CD14-positive monocyte (primary cell): Measurements from ENCODE around the gene RBM15. TPM values are rescaled to one million over a fixed set of nuclear protein-coding genes. Genes with fewer than 3 reads are reported as not detected.

Source experiments
- DNase-seq, 3 donors: peaks; one replicate each; pipeline ENCODE4 v3.0.0-alpha.2; 2011 to 2022
- H2AFZ ChIP-seq: 2 replicates; pipeline ENCODE4 v1.6.0; 2012; ENCODE audit warnings: mild to moderate bottlenecking, low read depth, low read length, inconsistent platforms; ENCODE audit not compliant: insufficient read depth, poor library complexity, severe bottlenecking
- H3K27ac ChIP-seq, 2 donors: 1 replicate in 1 of 2; 2 replicates in 1 of 2; pipeline ENCODE4 v1.5.1; 2012 to 2013; ENCODE audit warnings: low read length in 2 of 2, control low read depth in 1 of 2, inconsistent platforms in 1 of 2, low read depth in 1 of 2, mild to moderate bottlenecking in 1 of 2
- H3K27me3 ChIP-seq, 2 donors: one replicate each; pipeline versions ENCODE4 v1.6.0 to v1.6.1; 2011 to 2013; ENCODE audit warnings: low read length in 2 of 2; ENCODE audit not compliant: control insufficient read depth in 2 of 2, insufficient read depth in 2 of 2
- H3K36me3 ChIP-seq, 2 donors: replicated peaks in 1 of 2; 1 replicate in 1 of 2; 2 replicates in 1 of 2; pipeline versions ENCODE4 v1.5.1 to v1.6.1; 2012 to 2013; ENCODE audit warnings: low read length in 2 of 2, control low read depth in 1 of 2, inconsistent platforms in 1 of 2, mild to moderate bottlenecking in 1 of 2; ENCODE audit not compliant: insufficient read depth in 2 of 2, control insufficient read depth in 1 of 2
- H3K4me1 ChIP-seq, 2 donors: 1 replicate in 1 of 2; 2 replicates in 1 of 2; pipeline versions ENCODE4 v1.5.1 to v1.6.1; 2012 to 2013; ENCODE audit warnings: low read length in 2 of 2, control low read depth in 1 of 2, inconsistent platforms in 1 of 2, mild to moderate bottlenecking in 1 of 2, moderate library complexity in 1 of 2; ENCODE audit not compliant: insufficient read depth in 2 of 2, control insufficient read depth in 1 of 2
- H3K4me2 ChIP-seq: replicated peaks from 2 replicates; pipeline ENCODE3; 2012; ENCODE audit warnings: low read length, moderate library complexity, mild to moderate bottlenecking; ENCODE audit not compliant: poor library complexity, severe bottlenecking; ENCODE audit errors: extremely low read depth
- H3K4me3 ChIP-seq, 3 experiments: fragments of 200-600 bp in 1 of 3; sonication (generic) in 1 of 3; replicated peaks in 1 of 3; 1 replicate in 2 of 3; 2 replicates in 1 of 3; pipeline ENCODE4 v1.5.1; 2011 to 2013; ENCODE audit warnings: low read length in 3 of 3, mild to moderate bottlenecking in 3 of 3, control low read depth in 2 of 3, low read depth in 2 of 3, inconsistent platforms in 1 of 3, moderate library complexity in 1 of 3
- H3K79me2 ChIP-seq: 2 replicates; pipeline ENCODE4 v1.6.0; 2012; ENCODE audit warnings: mild to moderate bottlenecking, control low read depth, inconsistent platforms, low read length, moderate library complexity; ENCODE audit not compliant: insufficient read depth
- H3K9ac ChIP-seq: 2 replicates; pipeline ENCODE4 v1.6.0; 2017; ENCODE audit warnings: low read length, mild to moderate bottlenecking; ENCODE audit not compliant: insufficient read depth, poor library complexity, severe bottlenecking
- H3K9me3 ChIP-seq, 2 donors: replicated peaks in 1 of 2; 1 replicate in 1 of 2; 2 replicates in 1 of 2; pipeline versions ENCODE4 v1.5.1 to v1.6.1; 2012 to 2013; ENCODE audit warnings: low read length in 2 of 2, control low read depth in 1 of 2; ENCODE audit not compliant: control insufficient read depth in 1 of 2, insufficient read depth in 1 of 2
- H4K20me1 ChIP-seq: 2 replicates; pipeline ENCODE4 v1.6.0; 2012; ENCODE audit warnings: mild to moderate bottlenecking, low read length, control low read depth, moderate library complexity; ENCODE audit not compliant: insufficient read depth
- H3K27ac Mint-ChIP-seq, 7 donors: one replicate each; pipeline ENCODE4 v1.8.0; 2020; ENCODE audit warnings: mild to moderate bottlenecking in 7 of 7, mixed read lengths in 7 of 7, moderate library complexity in 6 of 7, inconsistent platforms in 2 of 7
- H3K27me3 Mint-ChIP-seq, 3 donors: one replicate each; pipeline ENCODE4 v1.8.0; 2021 to 2022; ENCODE audit warnings: low read depth in 3 of 3, mild to moderate bottlenecking in 3 of 3, mixed read lengths in 3 of 3, moderate library complexity in 3 of 3, inconsistent platforms in 1 of 3
- H3K36me3 Mint-ChIP-seq, 2 donors: one replicate each; pipeline ENCODE4 v1.8.0; 2020; ENCODE audit warnings: mixed read lengths in 2 of 2, inconsistent platforms in 1 of 2, mild to moderate bottlenecking in 1 of 2
- H3K4me1 Mint-ChIP-seq: one replicate; pipeline ENCODE4 v1.8.0; 2020; ENCODE audit warnings: mild to moderate bottlenecking, mixed read lengths
- H3K4me3 Mint-ChIP-seq, 2 donors: one replicate each; pipeline ENCODE4 v1.8.0; 2020; ENCODE audit warnings: mild to moderate bottlenecking in 2 of 2, mixed read lengths in 2 of 2, moderate library complexity in 1 of 2
- H3K9me3 Mint-ChIP-seq, 7 donors: one replicate each; pipeline ENCODE4 v1.8.0; 2020 to 2022; ENCODE audit warnings: mixed read lengths in 7 of 7, mild to moderate bottlenecking in 6 of 7, moderate library complexity in 6 of 7, inconsistent platforms in 2 of 7
- CTCF ChIP-seq: fragments of 200-600 bp; IDR thresholded peaks from one replicate; pipeline ENCODE4 v1.8.0; 2022; ENCODE audit warnings: antibody characterized with exemption, mild to moderate bottlenecking
- WGBS: methylation state at CpG from one replicate; pipeline ENCODE4 v1.1.5; 2013; ENCODE audit warnings: missing lambda C conversion rate; ENCODE audit not compliant: insufficient coverage; 5-methylcytosine and 5-hydroxymethylcytosine counted together
- intact Hi-C, 2 donors: fragments of 100-400 bp; cut with micrococcal nuclease; formaldehyde crosslinking; loops; one replicate each; pipeline versions ENCODE4 v1.15.0 to v1.15.1; 2023
- polyA plus RNA-seq, 3 donors: library from polyadenylated mRNA; depleted of rRNA in 1 of 3; unstranded in 2 of 3; stranded (reverse) in 1 of 3; fragments of 300-500 nt in 2 of 3; fragments of >200 nt in 1 of 3; fragmentation: Illumina TruSeq in 2 of 3; gene quantifications; 1 replicate in 2 of 3; 2 replicates in 1 of 3; pipeline ENCODE4 v1.2.3, GENCODE V29; 2012 to 2021

RBM15 gene
- polyA plus RNA-seq, 3 donors: 6.7 to 16.8 (median 7.5) TPM

GRCh38 chr1:110361856-110362255 lies 22.7 kb downstream of the RBM15 start:
- H3K36me3 Mint-ChIP-seq: peaks cover 22 to 47% of the 10 kb centered on the region in 2 donors
- Histone ChIP-seq H3K4me1 (peaks cover 5 to 10% of the 10 kb centered on the region in 2 donors), H3K79me2 (peaks cover 89% of the 10 kb centered on the region), H3K36me3 (peaks cover 29 to 65% of the 10 kb centered on the region in 2 donors), H3K27ac (peak overlapping the region in 1 of 2 donors; percentile 40), H3K9ac (no peak overlapping the region), H4K20me1 (no peaks in the 10 kb centered on the region), H3K27me3 (no peaks in the 10 kb centered on the region), H2AFZ (no peak overlapping the region), H3K9me3 (no peaks in the 10 kb centered on the region), H3K4me2 (no peak overlapping the region), H3K4me3 (no peak overlapping the region)
- peaks cover 0 to 2% (median 0%) of the 10 kb centered on the region in 7 donors for H3K9me3 Mint-ChIP-seq
- H3K4me1 Mint-ChIP-seq: peaks cover 10% of the 10 kb centered on the region
- DNase-seq: no peak
- H3K4me3 Mint-ChIP-seq: no peak overlapping the region
- H3K27ac Mint-ChIP-seq: peak overlapping the region in 1 of 7 donors; percentile 10
- no peaks in the 10 kb centered on the region for H3K27me3 Mint-ChIP-seq
- no peak for TF ChIP-seq CTCF
- intact Hi-C loops: no loop called here
- WGBS: no CpG with 5 or more reads among the region's 1 CpG

- Histone ChIP-seq H3K27me3 (no peaks in the 10 kb centered on the region), H2AFZ (no peak overlapping the region), H3K27ac (no peak overlapping the region), H4K20me1 (no peaks in the 10 kb centered on the region), H3K9me3 (no peaks in the 10 kb centered on the region), H3K9ac (no peak overlapping the region), H3K36me3 (peaks cover 26 to 63% of the 10 kb centered on the region in 2 donors), H3K4me1 (peaks cover 5 to 10% of the 10 kb centered on the region in 2 donors), H3K79me2 (peaks cover 85% of the 10 kb centered on the region), H3K4me3 (no peak overlapping the region), H3K4me2 (no peak overlapping the region)
- Mint-ChIP-seq H3K27me3 (no peaks in the 10 kb centered on the region), H3K4me3 (no peak overlapping the region), H3K36me3 (peaks cover 25 to 45% of the 10 kb centered on the region in 2 donors), H3K4me1 (peaks cover 10% of the 10 kb centered on the region), H3K27ac (peak overlapping the region in 2 of 7 donors; percentile 10 to 46), H3K9me3 (peaks cover 0 to 2% (median 0%) of the 10 kb centered on the region in 7 donors)
- intact Hi-C loops: no loop called here
- WGBS: no CpG with 5 or more reads among the region's 3 CpGs
- TF ChIP-seq CTCF: no peak
- DNase-seq: no peak
These were observed 25.0 kb downstream of the RBM15 start for GRCh38 chr1:110364221-110364620.
